ENCODE results near the gene FAM180A.

The FAM180A gene

GRCh38 chr7:135771961-135772638 lies 23.5 kb upstream of the FAM180A start:
- DNase-seq (ENCODE audit: low read depth, low spot score): peak; percentile 63

DNA sequence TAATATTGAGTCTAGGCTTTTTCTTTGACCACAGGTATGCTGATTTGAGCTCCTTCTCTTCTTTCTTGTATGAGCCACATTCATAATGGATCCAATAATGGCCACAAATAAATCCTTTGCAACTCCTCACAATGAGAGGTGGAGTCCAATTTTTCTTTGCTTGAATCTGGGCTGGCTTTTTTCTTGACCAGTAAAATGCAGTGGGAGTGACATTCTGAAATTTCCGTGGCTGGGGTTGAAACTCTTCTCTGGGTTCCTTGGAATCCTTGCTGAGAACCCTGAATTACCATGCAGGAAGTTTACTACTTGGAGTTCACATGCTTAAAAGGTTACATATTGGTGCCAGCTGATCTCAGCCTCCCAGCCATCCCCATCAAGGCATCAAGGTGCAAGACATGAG lies 22.4 kb upstream of the FAM180A start:
- no peak for DNase-seq (ENCODE audit: low read depth, low spot score)

- DNase-seq (ENCODE audit: low read depth, low spot score): no peak
These were observed 21.6 kb upstream of the FAM180A start for GRCh38 chr7:135770139-135770710.

DNA sequence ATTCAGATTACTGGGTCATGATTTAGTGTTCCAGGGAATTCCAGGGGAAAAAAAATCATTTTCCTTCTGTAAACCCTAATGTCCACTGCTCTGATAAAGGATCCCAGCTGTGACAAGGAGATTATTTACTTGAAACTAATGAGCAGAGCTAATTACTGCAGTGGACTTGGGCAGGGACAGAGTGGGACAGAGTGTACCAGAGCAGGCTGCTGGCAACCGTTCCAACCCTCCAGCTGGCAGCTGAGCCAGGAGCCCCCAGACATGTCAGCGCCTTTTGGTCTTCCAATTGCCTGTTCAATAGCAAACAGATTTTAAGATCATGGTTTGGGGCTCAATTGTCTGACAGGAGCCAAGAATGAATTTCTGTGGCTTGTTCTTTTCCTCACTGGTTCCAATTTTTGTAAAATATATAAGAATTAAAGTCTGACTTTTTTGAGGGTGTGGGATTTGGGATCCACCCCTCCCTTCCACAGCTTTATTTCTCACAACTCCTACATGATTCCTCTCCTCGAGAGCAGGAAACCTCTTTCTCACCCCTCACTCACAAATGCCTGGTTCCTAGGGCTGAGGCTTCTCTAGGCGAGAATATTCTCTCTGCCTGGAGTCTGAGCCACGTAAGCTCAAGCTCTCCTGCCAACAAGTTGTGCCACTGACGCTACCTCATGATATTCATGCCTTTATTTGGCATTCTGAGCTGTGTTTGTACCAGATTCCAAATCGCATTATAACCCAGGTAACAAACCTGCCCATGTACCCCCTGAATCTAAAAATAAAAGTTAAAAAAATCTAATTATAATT lies 20.6 kb upstream of the FAM180A start:
- peak; percentile 56 for DNase-seq (ENCODE audit: low read depth, low spot score)

- DNase-seq (ENCODE audit: low read depth, low spot score): no peak
These were observed 19.9 kb upstream of the FAM180A start for GRCh38 chr7:135768467-135768866.

- no peak for DNase-seq (ENCODE audit: low read depth, low spot score)
These were observed 19.5 kb upstream of the FAM180A start for GRCh38 chr7:135768064-135768463.

DNA sequence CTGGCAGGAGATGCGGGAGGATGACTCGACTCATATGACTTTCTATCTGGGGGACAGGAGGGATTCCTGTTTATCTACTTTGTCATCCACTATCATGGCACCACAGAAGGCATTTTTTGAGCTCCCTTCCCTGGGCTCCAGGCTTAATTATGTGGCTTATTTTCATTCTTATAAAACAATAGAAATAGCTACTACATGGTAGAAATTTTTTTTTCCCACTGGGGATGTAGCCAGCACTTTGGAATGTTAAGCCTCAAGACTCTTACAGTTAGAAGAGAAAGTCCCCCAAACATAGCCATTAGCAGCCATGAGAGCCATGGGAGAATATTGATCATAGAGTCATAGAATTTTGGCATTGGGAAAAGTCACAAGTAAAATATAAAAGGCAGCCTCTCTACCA lies 14.6 kb upstream of the FAM180A start:
- peak; percentile 71 for DNase-seq (ENCODE audit: low read depth, low spot score)

DNA sequence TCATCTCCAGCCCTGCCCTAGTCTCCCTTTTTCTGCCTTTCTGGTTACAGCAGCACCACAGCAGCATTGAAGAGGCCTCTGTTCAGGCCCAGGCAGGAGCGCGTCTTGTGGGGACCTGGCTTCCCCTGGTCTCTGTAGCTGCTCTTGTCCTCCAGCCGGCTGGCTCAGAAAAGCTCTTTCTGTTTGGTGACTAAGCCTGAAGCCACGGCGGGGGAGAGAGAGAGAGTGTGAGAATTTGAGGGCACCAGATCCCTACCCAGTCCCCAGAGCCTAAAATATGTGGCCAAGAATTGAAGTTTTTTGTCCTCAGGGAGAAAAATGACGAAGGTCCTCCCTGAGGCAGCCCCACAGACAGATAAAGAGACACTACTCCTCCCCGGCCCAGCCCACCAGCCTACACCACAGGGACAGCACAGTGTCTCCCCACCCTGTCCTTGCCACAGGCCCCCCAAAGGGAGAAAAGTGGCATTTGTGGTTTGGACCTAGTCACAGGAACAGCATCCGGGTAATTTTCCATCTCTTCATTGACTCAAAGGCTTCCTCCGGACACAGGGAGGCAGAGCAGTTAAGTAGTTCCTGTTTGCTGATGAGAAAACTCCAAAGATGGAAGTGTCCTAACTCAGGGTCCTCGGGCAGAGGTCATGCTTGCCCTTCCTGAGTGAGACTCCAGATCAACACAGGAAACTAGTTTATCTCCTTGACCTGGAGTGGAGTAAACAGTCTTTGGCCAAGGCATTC lies 13.3 kb upstream of the FAM180A start:
- DNase-seq (ENCODE audit: low read depth, low spot score): peak; percentile 85

DNA sequence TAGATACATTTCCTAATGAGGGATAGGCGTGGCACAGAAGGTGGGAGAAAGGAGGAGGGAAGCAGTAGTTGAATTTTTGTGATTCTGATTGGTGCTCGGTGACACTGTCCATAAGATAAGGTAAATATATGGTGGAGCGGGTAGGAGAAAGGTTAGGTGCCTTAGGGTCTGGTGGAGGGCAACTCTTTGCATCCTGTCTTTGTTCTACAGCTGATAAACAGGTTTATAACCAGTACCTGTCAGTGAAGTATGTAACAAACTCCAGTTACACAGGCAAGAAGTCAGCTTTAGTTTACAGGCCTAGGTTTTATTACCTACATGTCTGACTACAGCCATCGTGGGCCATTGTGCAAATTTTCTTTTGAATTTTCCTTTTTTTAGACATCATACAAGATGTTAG lies 10.9 kb upstream of the FAM180A start:
- no peak for DNase-seq (ENCODE audit: low read depth, low spot score)

DNA sequence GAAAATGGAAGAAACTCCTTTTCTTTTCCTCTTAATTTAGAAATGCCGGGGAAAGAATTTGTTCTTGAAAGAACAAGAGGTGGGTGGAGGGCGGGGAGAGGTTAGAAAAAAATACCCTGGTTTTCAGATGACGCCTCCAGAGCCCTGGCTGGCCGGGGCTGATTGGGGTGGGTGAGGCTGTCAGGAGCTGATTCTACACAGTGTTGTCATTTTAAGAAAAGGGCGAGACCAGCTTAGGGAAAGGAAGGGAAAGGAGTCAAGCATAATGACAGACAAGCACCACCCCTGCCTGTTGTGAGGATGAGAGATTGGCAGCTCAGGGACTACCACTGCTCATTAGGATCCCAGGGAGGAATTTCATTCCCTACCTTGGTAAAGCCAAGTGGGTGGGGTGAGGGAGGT lies 9.9 kb upstream of the FAM180A start:
- peak; percentile 90 for DNase-seq (ENCODE audit: low read depth, low spot score)

- DNase-seq (ENCODE audit: low read depth, low spot score): peak; percentile 88
These were observed 9.3 kb upstream of the FAM180A start for GRCh38 chr7:135757719-135758411.

- DNase-seq (ENCODE audit: low read depth, low spot score): no peak
These were observed 7.6 kb upstream of the FAM180A start for GRCh38 chr7:135756191-135756590.

DNA sequence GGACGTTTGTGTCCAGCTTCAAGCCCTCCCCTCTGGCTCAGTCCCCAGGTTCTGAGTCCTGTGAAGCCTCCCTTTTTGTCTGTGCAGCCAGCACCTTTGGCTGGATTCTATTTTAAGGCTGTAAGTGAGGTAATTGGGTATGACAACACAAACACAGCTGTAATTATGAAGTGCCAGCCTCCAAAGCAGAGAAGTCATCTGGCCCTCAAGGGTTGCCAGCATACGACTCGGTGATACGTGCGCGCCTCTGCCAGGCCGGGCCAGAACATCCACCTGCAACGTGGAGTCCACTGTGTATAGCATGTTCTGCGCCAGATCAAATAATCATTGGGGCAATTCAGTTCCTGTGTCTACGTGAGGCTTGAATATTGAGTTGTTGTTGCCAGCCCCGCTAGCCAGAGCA lies 6.7 kb upstream of the FAM180A start:
- no peak for DNase-seq (ENCODE audit: low read depth, low spot score)

DNA sequence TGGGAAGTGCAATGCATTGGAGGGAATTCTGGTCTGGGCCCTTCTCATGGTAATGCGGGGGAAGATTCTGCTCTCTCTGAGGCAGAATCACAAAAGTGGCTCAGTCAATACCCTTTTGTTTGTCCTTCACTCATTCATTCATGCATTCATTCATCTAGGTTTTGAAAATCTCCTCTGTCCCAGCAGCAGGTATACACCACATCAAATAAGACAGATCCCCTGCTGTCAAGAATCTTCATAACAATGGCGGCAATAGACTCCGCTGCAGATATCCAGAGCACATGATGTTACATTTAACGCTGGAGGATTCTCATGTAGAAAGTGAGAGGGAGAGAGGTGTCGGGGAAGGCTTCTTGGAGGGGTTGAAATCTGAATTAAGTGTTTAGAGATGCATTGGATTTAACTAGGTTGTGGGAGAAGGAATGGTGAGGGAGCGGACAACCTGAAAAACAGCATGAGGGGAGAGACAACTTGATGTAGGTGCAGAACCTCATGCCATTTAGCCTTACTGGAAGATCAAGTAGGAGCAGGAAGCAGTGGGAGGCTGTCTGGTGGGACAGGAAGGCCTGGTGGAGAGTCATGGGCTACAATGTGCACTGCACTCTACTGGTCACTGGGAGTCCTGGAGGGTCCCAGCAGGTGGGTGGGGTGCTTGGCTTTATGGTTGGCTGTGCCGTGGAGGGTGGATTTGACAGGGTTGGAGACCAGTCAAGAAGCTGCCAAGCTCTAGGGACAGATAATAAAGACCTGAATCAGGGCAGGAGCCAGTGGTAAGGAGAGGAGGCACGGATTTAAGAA lies 5.2 kb upstream of the FAM180A start:
- DNase-seq (ENCODE audit: low read depth, low spot score): no peak

DNA sequence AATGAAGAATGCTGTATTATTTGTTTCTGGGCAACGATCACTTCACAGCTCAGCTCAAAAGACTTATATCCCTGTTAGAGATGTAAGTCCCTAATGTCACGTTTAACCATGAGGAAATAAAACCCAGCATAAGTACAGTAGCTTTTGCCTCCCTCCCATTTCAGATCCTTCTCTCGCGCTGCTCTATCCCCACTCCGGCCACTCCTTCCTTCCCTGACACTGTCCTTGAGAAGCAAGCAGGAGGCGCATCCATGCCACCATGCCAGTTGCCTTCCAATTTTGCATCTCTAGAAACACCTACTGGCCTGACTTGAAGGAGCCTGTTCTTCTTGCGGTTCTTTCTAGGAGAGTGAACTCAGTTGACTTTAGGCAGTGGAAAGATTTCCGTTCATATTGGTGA lies 1.2 kb downstream of the FAM180A start:
- DNase-seq (ENCODE audit: low read depth, low spot score): no peak

GRCh38 chr7:135745703-135746312 lies 2.8 kb downstream of the FAM180A start:
- peak; percentile 82 for DNase-seq (ENCODE audit: low read depth, low spot score)

DNA sequence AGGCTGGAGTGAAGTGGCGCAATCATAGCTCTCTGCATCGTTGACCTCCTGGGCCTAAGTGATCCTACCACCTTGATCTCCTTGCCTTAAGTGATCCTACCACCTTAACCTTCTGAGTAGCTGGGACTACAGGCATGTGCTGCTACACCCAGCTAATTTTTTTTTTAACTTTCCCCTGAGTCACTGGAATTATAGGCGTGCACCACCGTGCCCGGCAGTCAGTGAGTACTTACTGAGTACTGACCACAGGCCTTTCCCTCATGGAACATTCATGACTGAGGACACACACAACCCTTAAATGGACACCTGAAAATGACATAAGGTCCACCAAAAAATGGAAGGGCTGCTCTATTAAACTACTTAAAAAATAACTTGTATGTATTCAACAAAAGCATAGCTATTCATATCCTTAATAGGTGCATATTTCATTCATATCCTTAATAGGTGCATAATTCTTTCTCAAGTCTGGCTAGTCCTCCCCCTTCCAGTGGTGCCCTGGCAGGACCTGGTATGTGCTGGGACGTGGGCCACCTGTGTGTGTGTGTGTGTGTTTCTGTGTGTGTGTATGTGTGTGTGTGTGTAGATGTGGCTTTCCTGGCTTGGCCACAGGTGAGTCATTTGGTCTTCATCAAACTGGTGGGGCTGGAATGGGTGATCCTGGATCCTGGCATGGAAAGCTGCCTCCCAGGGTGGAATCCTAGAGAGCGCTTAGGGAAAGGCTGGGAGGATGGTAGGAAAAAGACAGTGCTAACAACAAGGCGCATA lies 3.5 kb downstream of the FAM180A start:
- DNase-seq (ENCODE audit: low read depth, low spot score): peak; percentile 78

DNA sequence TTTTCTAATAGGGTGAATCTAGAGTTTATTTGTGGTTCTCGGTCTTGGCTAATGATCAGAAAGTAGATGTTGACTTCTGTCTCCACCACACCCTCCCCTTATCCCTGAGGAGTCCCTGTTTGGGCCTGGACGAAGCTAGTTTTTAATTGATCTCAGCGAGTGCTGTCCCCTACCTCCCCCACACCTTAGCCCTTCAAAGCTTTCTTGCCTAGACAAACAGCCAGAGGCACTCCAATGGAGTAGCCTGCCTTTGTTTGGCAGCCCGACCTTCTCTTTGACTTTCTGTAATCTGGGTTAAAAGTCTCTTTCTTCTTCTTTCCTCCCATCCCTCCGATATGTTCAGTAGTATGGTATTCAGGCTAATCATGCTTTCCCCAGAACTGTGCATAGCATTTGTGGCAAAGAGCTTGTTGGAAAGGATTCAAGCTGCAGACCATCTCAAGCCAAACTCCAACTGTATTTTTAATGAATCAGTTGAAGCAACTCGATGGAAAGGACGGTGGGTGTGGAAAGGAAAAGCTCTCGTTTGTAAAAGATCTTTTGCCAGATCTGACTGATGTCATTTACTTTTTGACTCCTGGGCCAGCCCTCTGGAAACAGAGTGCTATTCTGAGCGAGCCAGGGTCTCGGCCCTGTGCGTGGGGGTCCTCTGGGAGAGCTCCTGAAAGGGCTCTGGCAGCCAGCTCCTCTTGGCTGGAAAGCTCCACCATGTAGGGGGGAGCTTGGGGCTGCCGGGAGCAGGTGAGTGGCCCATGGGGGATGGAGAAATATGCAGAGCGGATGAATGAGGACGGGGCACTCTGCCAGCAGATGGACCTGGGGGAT lies 4.5 kb downstream of the FAM180A start:
- peak; percentile 86 for DNase-seq (ENCODE audit: low read depth, low spot score)

- DNase-seq (ENCODE audit: low read depth, low spot score): no peak
These were observed 6.2 kb downstream of the FAM180A start for GRCh38 chr7:135742371-135742770.

Data from astrocyte of the hippocampus (primary cell).